Osteocyte (in vitro differentiated cells): Measurements from ENCODE around the gene ARHGAP10. TPM values are rescaled to one million over a fixed set of nuclear protein-coding genes. Genes with fewer than 3 reads are reported as not detected.

ENCODE experiments used
- DNase-seq: peaks from one replicate; pipeline ENCODE4 v3.0.0; 2021; ENCODE audit warnings: mixed read lengths; ENCODE audit not compliant: unreplicated experiment; ENCODE audit errors: extremely low spot score
- H3K27ac Mint-ChIP-seq: one replicate; pipeline ENCODE4 v1.8.0; 2021; ENCODE audit warnings: mild to moderate bottlenecking, mixed read lengths; ENCODE audit not compliant: unreplicated experiment
- H3K27me3 Mint-ChIP-seq: one replicate; pipeline ENCODE4 v1.8.0; 2021; ENCODE audit warnings: mixed read lengths; ENCODE audit not compliant: unreplicated experiment
- H3K36me3 Mint-ChIP-seq: one replicate; pipeline ENCODE4 v1.8.0; 2021; ENCODE audit warnings: mixed read lengths; ENCODE audit not compliant: unreplicated experiment
- H3K4me1 Mint-ChIP-seq: one replicate; pipeline ENCODE4 v1.8.0; 2021; ENCODE audit warnings: mixed read lengths; ENCODE audit not compliant: unreplicated experiment
- H3K4me3 Mint-ChIP-seq: one replicate; pipeline ENCODE4 v1.8.0; 2021; ENCODE audit warnings: mild to moderate bottlenecking, moderate library complexity, mixed read lengths; ENCODE audit not compliant: unreplicated experiment
- H3K9me3 Mint-ChIP-seq: one replicate; pipeline ENCODE4 v1.8.0; 2021; ENCODE audit warnings: mixed read lengths; ENCODE audit not compliant: unreplicated experiment
- total RNA-seq: library from RNA; stranded (reverse); gene quantifications from 2 replicates; pipeline ENCODE4 v1.2.1, GENCODE V29; 2021
- TF ChIP-seq, protein P1 (sequence below): fragments of 200-600 bp; sonication (generic); IDR thresholded peaks from 2 replicates; pipeline ENCODE4 v1.5.0; 2021; ENCODE audit warnings: antibody characterized with exemption, mild to moderate bottlenecking, moderate library complexity

ARHGAP10 gene
- total RNA-seq, 1 donor from 2014 or later = 121 TPM

DNA sequence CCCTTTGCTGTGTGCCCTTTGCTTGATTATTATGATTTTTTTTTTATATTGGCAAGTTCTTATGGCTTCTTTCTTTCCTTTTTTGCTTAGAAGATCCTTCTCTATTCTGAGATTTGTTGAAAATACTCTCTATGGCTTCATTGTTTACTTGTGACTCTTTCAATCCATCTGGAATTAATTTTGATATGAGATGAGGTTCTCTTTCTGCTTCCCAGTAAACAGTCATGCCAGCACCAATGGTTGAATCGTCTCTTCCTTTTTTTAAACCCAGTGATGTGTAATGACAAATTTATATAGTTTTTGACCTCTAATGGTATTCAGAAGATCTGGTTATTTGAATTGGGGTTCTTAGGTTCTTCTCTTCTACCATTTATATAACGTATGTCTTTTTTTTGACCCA lies 121.8 kb downstream of the ARHGAP10 start:
- TF ChIP-seq, protein P1, sequence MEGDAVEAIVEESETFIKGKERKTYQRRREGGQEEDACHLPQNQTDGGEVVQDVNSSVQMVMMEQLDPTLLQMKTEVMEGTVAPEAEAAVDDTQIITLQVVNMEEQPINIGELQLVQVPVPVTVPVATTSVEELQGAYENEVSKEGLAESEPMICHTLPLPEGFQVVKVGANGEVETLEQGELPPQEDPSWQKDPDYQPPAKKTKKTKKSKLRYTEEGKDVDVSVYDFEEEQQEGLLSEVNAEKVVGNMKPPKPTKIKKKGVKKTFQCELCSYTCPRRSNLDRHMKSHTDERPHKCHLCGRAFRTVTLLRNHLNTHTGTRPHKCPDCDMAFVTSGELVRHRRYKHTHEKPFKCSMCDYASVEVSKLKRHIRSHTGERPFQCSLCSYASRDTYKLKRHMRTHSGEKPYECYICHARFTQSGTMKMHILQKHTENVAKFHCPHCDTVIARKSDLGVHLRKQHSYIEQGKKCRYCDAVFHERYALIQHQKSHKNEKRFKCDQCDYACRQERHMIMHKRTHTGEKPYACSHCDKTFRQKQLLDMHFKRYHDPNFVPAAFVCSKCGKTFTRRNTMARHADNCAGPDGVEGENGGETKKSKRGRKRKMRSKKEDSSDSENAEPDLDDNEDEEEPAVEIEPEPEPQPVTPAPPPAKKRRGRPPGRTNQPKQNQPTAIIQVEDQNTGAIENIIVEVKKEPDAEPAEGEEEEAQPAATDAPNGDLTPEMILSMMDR = no peak
- Mint-ChIP-seq H3K4me1 (peaks cover 62% of the 10 kb centered on the region), H3K36me3 (peaks cover 27% of the 10 kb centered on the region), H3K27me3 (no peaks in the 10 kb centered on the region), H3K27ac (peak overlapping the region; percentile 94), H3K9me3 (peaks cover 3% of the 10 kb centered on the region), H3K4me3 (no peak overlapping the region)
- no peak for DNase-seq

DNA sequence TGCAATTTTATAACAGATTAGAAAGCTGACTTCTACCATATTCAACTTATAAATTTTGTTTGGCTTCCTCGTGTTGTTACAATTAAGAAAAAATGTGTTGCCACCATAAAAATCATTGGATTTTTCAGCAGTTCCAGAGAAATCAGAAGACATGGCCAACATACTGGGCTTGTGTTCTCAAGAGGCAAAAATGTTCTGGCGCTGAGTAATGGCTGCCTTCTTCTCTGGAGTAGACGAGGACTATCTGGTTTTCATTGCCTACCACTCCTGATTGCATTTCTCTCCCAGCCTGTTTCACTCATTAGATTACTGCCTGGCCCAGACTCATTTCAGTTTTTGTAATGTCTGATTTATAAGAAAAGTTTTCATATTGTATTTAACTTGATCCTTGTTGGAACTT lies 122.3 kb downstream of the ARHGAP10 start:
- Mint-ChIP-seq H3K9me3 (peaks cover 3% of the 10 kb centered on the region), H3K4me1 (peaks cover 67% of the 10 kb centered on the region), H3K4me3 (no peak overlapping the region), H3K27ac (peak overlapping the region; percentile 94), H3K27me3 (no peaks in the 10 kb centered on the region), H3K36me3 (peaks cover 29% of the 10 kb centered on the region)
- TF ChIP-seq, protein P1 = no peak
- DNase-seq = no peak

DNA sequence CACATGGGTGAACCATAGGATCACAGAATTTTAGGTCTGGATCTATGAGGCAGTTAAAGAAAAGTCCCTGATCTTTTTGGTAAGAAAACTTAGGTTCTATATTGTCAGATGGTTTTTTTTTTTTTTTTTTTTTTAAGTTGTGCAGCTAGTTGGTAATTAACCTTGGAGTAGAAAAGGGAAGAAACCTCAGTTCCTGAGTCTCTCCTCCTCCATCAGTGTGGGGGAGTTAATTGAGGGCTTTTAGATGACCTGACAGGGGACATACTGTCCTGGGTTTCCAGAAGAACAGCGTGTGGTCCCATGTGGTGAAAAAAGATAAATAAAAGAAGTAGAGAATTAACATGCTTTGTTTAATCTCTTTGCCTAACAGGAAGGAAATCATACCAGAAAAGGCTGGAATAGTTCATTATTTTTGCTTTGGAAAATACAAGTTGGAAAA lies 123.7 kb downstream of the ARHGAP10 start:
- peaks cover 3% of the 10 kb centered on the region for H3K9me3 Mint-ChIP-seq

DNA sequence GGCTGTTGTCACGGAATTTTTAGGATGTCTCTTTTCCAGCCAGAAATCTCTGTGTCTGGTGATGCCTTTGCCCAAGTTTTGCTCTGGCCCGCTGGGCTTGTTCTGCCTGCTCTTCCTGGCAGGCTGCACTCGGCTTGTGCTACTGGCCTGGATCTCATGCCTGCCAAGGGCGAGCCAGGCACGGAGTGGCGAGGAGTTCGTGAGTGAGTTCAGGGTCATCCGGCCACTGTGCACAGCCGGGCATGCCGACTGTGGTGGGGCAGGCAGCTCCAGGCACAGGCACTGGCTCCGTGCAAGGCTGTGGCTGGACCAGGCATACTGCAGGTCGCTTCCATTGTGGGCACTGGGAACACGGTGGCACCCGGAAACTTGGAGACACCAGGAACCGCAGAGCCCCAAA lies 129.1 kb downstream of the ARHGAP10 start:
- Mint-ChIP-seq H3K4me1 (peaks cover 77% of the 10 kb centered on the region), H3K27ac (no peak overlapping the region)

More for the DNA sequence above, 123.7 kb downstream of the ARHGAP10 start:
- TF ChIP-seq, protein P1 = no peak
- no peaks in the 10 kb centered on the region for H3K27me3 Mint-ChIP-seq
- H3K4me1 Mint-ChIP-seq = peaks cover 72% of the 10 kb centered on the region
- peaks cover 22% of the 10 kb centered on the region for H3K36me3 Mint-ChIP-seq
- H3K27ac Mint-ChIP-seq = peak overlapping the region; percentile 94
- peak overlapping the region; percentile 35 for H3K4me3 Mint-ChIP-seq
- no peak for DNase-seq

DNA sequence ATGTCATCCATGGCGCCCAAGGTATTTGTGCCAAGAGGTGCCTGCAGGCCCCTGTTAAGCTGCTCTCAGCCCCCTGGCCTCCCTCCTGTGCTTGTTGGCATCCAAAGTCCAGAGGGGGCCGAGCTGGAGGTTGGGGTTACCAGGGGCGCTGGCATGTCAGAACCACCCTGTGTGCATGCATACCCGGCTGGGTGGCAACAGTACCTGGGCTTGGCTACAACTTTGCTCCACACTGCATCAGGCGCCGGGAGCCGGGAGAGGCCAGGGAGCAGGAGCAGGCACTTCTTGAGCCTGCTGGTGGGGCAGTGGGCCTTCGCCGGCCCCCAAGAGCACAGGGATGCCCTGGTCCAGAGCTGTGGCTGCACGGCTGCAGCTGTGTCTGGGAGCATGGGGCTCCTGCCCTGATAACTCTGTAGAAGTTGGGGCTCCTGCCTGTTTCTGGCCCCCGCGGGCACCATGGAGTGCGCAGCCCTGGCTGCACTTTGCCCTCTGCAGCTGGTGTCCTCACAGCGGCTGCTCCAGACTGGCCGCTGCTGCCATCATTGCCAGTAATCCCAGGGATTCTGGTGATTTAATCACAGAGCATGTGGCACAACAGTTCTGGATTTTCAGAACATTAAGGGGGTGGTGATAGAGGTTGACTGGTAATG lies 130.3 kb downstream of the ARHGAP10 start:
- Mint-ChIP-seq H3K27me3 (no peaks in the 10 kb centered on the region), H3K9me3 (no peaks in the 10 kb centered on the region), H3K27ac (no peak overlapping the region), H3K36me3 (peaks cover 40% of the 10 kb centered on the region), H3K4me3 (no peak overlapping the region), H3K4me1 (peaks cover 77% of the 10 kb centered on the region)
- TF ChIP-seq, protein P1 = no peak
- DNase-seq = no peak

More for the DNA sequence above, 129.1 kb downstream of the ARHGAP10 start:
- Mint-ChIP-seq H3K9me3 (no peaks in the 10 kb centered on the region), H3K27me3 (no peaks in the 10 kb centered on the region), H3K36me3 (peaks cover 35% of the 10 kb centered on the region), H3K4me3 (no peak overlapping the region)
- TF ChIP-seq, protein P1 = no peak
- no peak for DNase-seq
